Effector memory CD4-positive, alpha-beta T cell (primary cell): Measurements from ENCODE around the gene PPIL3.
"Not testable (repeated sequence)": the region's sequence is repeated elsewhere in the genome, so short reads cannot be mapped to it uniquely, and the experiment has no call there.

ENCODE experiments used
- DNase-seq, 3 donors: peaks; one replicate each; pipeline ENCODE4 v3.0.0-alpha.2; 2020
- H3K27ac ChIP-seq: 2 replicates; pipeline ENCODE4 v1.7.0; 2013; ENCODE audit warnings: mild to moderate bottlenecking, low read length, moderate library complexity; ENCODE audit not compliant: insufficient read depth, poor library complexity, severe bottlenecking
- H3K27me3 ChIP-seq: replicated peaks from 2 replicates; pipeline ENCODE4 v1.7.0; 2013; ENCODE audit warnings: mild to moderate bottlenecking, low read length; ENCODE audit not compliant: insufficient read depth, control insufficient read depth, poor library complexity, severe bottlenecking
- H3K36me3 ChIP-seq: 2 replicates; pipeline ENCODE4 v1.7.0; 2013; ENCODE audit warnings: mild to moderate bottlenecking, low read length, moderate library complexity; ENCODE audit not compliant: control insufficient read depth, insufficient read depth
- H3K4me1 ChIP-seq: 2 replicates; pipeline ENCODE4 v1.7.0; 2013; ENCODE audit warnings: low read length, mild to moderate bottlenecking; ENCODE audit not compliant: control insufficient read depth, insufficient read depth, poor library complexity, severe bottlenecking
- H3K4me3 ChIP-seq: 2 replicates; pipeline ENCODE4 v1.7.0; 2013; ENCODE audit warnings: low read length, low read depth, mild to moderate bottlenecking; ENCODE audit not compliant: insufficient read depth, poor library complexity, severe bottlenecking
- H3K9me3 ChIP-seq: 2 replicates; pipeline ENCODE4 v1.7.0; 2013; ENCODE audit warnings: mild to moderate bottlenecking, low read length, moderate library complexity; ENCODE audit not compliant: control insufficient read depth

PPIL3 gene

GRCh38 chr2:200881715-200882249, 7.1 kb downstream of the PPIL3 start:
- not testable (repeated sequence) for H3K9me3 ChIP-seq, DNase-seq, H3K4me3 ChIP-seq, H3K27me3 ChIP-seq, H3K27ac ChIP-seq, H3K4me1 ChIP-seq
- H3K36me3 ChIP-seq: peaks cover 56% of the 10 kb centered on the region

- Histone ChIP-seq H3K36me3 (peaks cover 61% of the 10 kb centered on the region), H3K27me3 (no peaks in the 10 kb centered on the region), H3K4me1 (no peaks in the 10 kb centered on the region)
Observed at GRCh38 chr2:200878289-200878880, 10.5 kb downstream of the PPIL3 start.

GRCh38 chr2:200877443-200877842, 11.4 kb downstream of the PPIL3 start:
- H3K36me3 ChIP-seq: peaks cover 54% of the 10 kb centered on the region
- no peak for DNase-seq

More at GRCh38 chr2:200878289-200878880, 10.5 kb downstream of the PPIL3 start:
- Histone ChIP-seq H3K27ac (no peak overlapping the region), H3K9me3 (no peaks in the 10 kb centered on the region), H3K4me3 (no peak overlapping the region)
- DNase-seq: no peak

GRCh38 chr2:200873560-200873959, 15.3 kb downstream of the PPIL3 start:
- Histone ChIP-seq H3K36me3 (peaks cover 21% of the 10 kb centered on the region), H3K27me3 (no peaks in the 10 kb centered on the region)

More at GRCh38 chr2:200877443-200877842, 11.4 kb downstream of the PPIL3 start:
- H3K9me3 ChIP-seq: no peaks in the 10 kb centered on the region
- H3K27me3 ChIP-seq: no peaks in the 10 kb centered on the region
- H3K4me3 ChIP-seq: no peak overlapping the region
- H3K27ac ChIP-seq: no peak overlapping the region
- no peaks in the 10 kb centered on the region for H3K4me1 ChIP-seq

GRCh38 chr2:200871151-200871550, 17.7 kb downstream of the PPIL3 start:
- Histone ChIP-seq H3K4me3 (no peak overlapping the region), H3K4me1 (no peaks in the 10 kb centered on the region), H3K9me3 (no peaks in the 10 kb centered on the region), H3K36me3 (peaks cover 11% of the 10 kb centered on the region), H3K27me3 (no peaks in the 10 kb centered on the region), H3K27ac (no peak overlapping the region)
- no peak for DNase-seq

More at GRCh38 chr2:200873560-200873959, 15.3 kb downstream of the PPIL3 start:
- DNase-seq: no peak
- Histone ChIP-seq H3K9me3 (no peaks in the 10 kb centered on the region), H3K4me3 (no peak overlapping the region), H3K4me1 (no peaks in the 10 kb centered on the region), H3K27ac (no peak overlapping the region)

GRCh38 chr2:200869014-200869413, 19.9 kb downstream of the PPIL3 start:
- peaks cover 3% of the 10 kb centered on the region for H3K4me1 ChIP-seq
- DNase-seq: no peak
- H3K27ac ChIP-seq: no peak overlapping the region
- H3K4me3 ChIP-seq: no peak overlapping the region
- no peaks in the 10 kb centered on the region for H3K27me3 ChIP-seq
- H3K9me3 ChIP-seq: no peaks in the 10 kb centered on the region
- peaks cover 4% of the 10 kb centered on the region for H3K36me3 ChIP-seq

GRCh38 chr2:200864176-200865034, 24.5 kb downstream of the PPIL3 start, which contains the start of gene CLK1:
Gene CLK1 (minus strand): TSS chr2:200864658. CDS start chr2:200861862, 2,796 bp downstream.
- peak; percentile 91 to 95 (median 93) for DNase-seq
- no peaks in the 10 kb centered on the region for H3K27me3 ChIP-seq
- peak within 1 kb of the TSS; percentile 93 for H3K4me3 ChIP-seq
- H3K36me3 ChIP-seq: peaks cover 35% of the 10 kb centered on the region
- no peaks in the 10 kb centered on the region for H3K9me3 ChIP-seq
- H3K27ac ChIP-seq: peak within 1 kb of the TSS; percentile 100
- peaks cover 21% of the 10 kb centered on the region for H3K4me1 ChIP-seq

GRCh38 chr2:200863782-200864175, 25.1 kb downstream of the PPIL3 start:
- peak overlapping the region; percentile 93 for H3K4me3 ChIP-seq
- H3K27me3 ChIP-seq: no peaks in the 10 kb centered on the region
- no peaks in the 10 kb centered on the region for H3K9me3 ChIP-seq
- peaks cover 27% of the 10 kb centered on the region for H3K4me1 ChIP-seq
- peak in 1 of 3 donors; percentile 38 for DNase-seq
- H3K27ac ChIP-seq: peak overlapping the region; percentile 100
- peaks cover 41% of the 10 kb centered on the region for H3K36me3 ChIP-seq

- Histone ChIP-seq H3K27ac (peak overlapping the region; percentile 100), H3K27me3 (no peaks in the 10 kb centered on the region), H3K9me3 (no peaks in the 10 kb centered on the region), H3K4me3 (peak overlapping the region; percentile 93), H3K36me3 (peaks cover 53% of the 10 kb centered on the region), H3K4me1 (peaks cover 35% of the 10 kb centered on the region)
- peak; percentile 40 to 50 (median 48) for DNase-seq
Observed at GRCh38 chr2:200862532-200863000, 26.3 kb downstream of the PPIL3 start.
